HepG2 (cell line): ENCODE data around the gene SAP130. TPM values are rescaled to one million over a fixed set of nuclear protein-coding genes. Genes with fewer than 3 reads are reported as not detected.
A peak's percentile ranks its signal among the peaks of the same experiment; 100 is the strongest.

Source experiments
- ATAC-seq: fragments of 200-7000 bp; cut with Tn5 transposase; 3 replicates; pipeline ENCODE4 v1.9.1; 2020; ENCODE audit warnings: mild to moderate bottlenecking, moderate library complexity
- BruUV-seq: library from RNA; stranded (reverse); fragments of 400-500 nt; replicated peaks from 2 replicates; lab custom pipeline; 2021; lab: Mats Ljungman, UMichigan
- CTCF ChIA-PET: fragments of 300-600 bp; formaldehyde crosslinking; extraction: SDS; loops from one replicate; lab custom pipeline; 2021; ENCODE audit warnings: low total read pairs, inconsistent platforms, low intra/inter-chr PET ratio; lab: Yijun Ruan, JAX
- POLR2A ChIA-PET: fragments of 350-600 bp; sonication (Branson Sonifier 250); formaldehyde crosslinking; loops from one replicate; lab custom pipeline; 2020; ENCODE audit warnings: antibody characterized with exemption, inconsistent platforms; lab: Yijun Ruan, JAX
- DNase-seq: peaks from one replicate; pipeline ENCODE4 v3.0.0-alpha.2; 2015; ENCODE audit warnings: low spot score
- FAIRE-seq: peaks from 3 replicates; lab custom pipeline; 2011; peaks lifted over from hg19 to GRCh38; lab: Jason Lieb, UNC
- H2AFZ ChIP-seq: one replicate; pipeline ENCODE4 v1.6.1; 2011; ENCODE audit warnings: low read length, inconsistent platforms
- H3K27ac ChIP-seq: fragments of 300-600 bp; 3 replicates; pipeline ENCODE4 v1.8.0; 2011; ENCODE audit warnings: mixed run types, mild to moderate bottlenecking, mixed read lengths, low read length, inconsistent platforms; ENCODE audit not compliant: insufficient read depth; ENCODE audit errors: extremely low read length
- H3K27me3 ChIP-seq, 2 experiments: fragments of 200-600 bp in 1 of 2; 2 replicates in 1 of 2; 3 replicates in 1 of 2; pipeline versions ENCODE4 v1.6.0 to v1.8.0; 2011; ENCODE audit warnings: low read length in 2 of 2, mild to moderate bottlenecking in 2 of 2, moderate library complexity in 2 of 2, inconsistent platforms in 1 of 2; ENCODE audit not compliant: insufficient read depth in 2 of 2, control insufficient read depth in 1 of 2
- H3K36me3 ChIP-seq, 2 experiments: fragments of 200-600 bp in 1 of 2; replicated peaks in 1 of 2; 2 replicates in 1 of 2; 3 replicates in 1 of 2; pipeline versions ENCODE4 v1.5.1 to v1.8.0; 2011; ENCODE audit warnings: low read length in 2 of 2, inconsistent platforms in 1 of 2; ENCODE audit not compliant: insufficient read depth in 2 of 2, control insufficient read depth in 1 of 2
- H3K4me1 ChIP-seq: 2 replicates; pipeline ENCODE4 v1.5.1; 2012; ENCODE audit warnings: low read length, inconsistent platforms; ENCODE audit not compliant: insufficient read depth
- H3K4me2 ChIP-seq: 2 replicates; pipeline ENCODE4 v1.6.0; 2011; ENCODE audit warnings: low read depth, low read length, inconsistent platforms
- H3K4me3 ChIP-seq, 3 experiments: fragments of 200-600 bp in 1 of 3; sonication (generic), shearing (Covaris generic) in 1 of 3; replicated peaks in 1 of 3; 2 replicates each; pipeline ENCODE4 v1.5.1; 2011 to 2016; ENCODE audit warnings: low read length in 3 of 3, inconsistent platforms in 2 of 3, low read depth in 2 of 3, mild to moderate bottlenecking in 2 of 3, control low read depth in 1 of 3, mixed read lengths in 1 of 3; ENCODE audit not compliant: insufficient read depth in 1 of 3
- H3K79me2 ChIP-seq: one replicate; pipeline ENCODE4 v1.6.1; 2011; ENCODE audit warnings: low read length, inconsistent platforms; ENCODE audit not compliant: insufficient read depth
- H3K9ac ChIP-seq: 2 replicates; pipeline ENCODE4 v1.6.0; 2011; ENCODE audit warnings: mild to moderate bottlenecking, low read depth, low read length, inconsistent platforms; ENCODE audit not compliant: insufficient read depth
- H3K9me3 ChIP-seq: 2 replicates; pipeline ENCODE4 v1.5.1; 2012; ENCODE audit warnings: mild to moderate bottlenecking, low read length
- H4K20me1 ChIP-seq: 2 replicates; pipeline ENCODE4 v1.6.0; 2011; ENCODE audit warnings: inconsistent platforms, mild to moderate bottlenecking, low read length, moderate library complexity; ENCODE audit not compliant: insufficient read depth
- ARNTL ChIP-seq: sonication (generic); formaldehyde crosslinking; IDR thresholded peaks from 2 replicates; pipeline ENCODE4 v1.4.0; 2020; ENCODE audit warnings: mild to moderate bottlenecking, missing genetic modification reagents
- HIC2 ChIP-seq: sonication (generic); formaldehyde crosslinking; IDR thresholded peaks from 2 replicates; pipeline ENCODE4 v1.9.0; 2022; ENCODE audit warnings: low read depth, missing genetic modification reagents
- KDM5A ChIP-seq: fragments of 200-600 bp; sonication (generic); IDR thresholded peaks from 2 replicates; pipeline ENCODE4 v1.7.0; 2018; ENCODE audit warnings: antibody characterized with exemption, mild to moderate bottlenecking, low read length, borderline replicate concordance
- SRF ChIP-seq: IDR thresholded peaks from 2 replicates; pipeline ENCODE4 v1.6.1; 2011; ENCODE audit warnings: mild to moderate bottlenecking, low read depth, low read length, moderate library complexity
- TCF12 ChIP-seq, 2 experiments: fragments of 450-650 bp in 1 of 2; sonication (generic) in 1 of 2; formaldehyde crosslinking in 1 of 2; IDR thresholded peaks; 2 replicates each; pipeline versions ENCODE4 v1.6.1 to v1.8.0; 2017 to 2022; ENCODE audit warnings: antibody characterized with exemption in 1 of 2, mild to moderate bottlenecking in 1 of 2, missing genetic modification reagents in 1 of 2, moderate library complexity in 1 of 2
- ZBTB33 ChIP-seq: sonication (generic); formaldehyde crosslinking; IDR thresholded peaks from 2 replicates; pipeline ENCODE4 v1.4.0; 2020; ENCODE audit warnings: missing genetic modification reagents
- ZBTB7B ChIP-seq: sonication (generic); formaldehyde crosslinking; IDR thresholded peaks from 2 replicates; pipeline ENCODE4 v1.4.0; 2020; ENCODE audit warnings: missing genetic modification reagents
- ZNF441 ChIP-seq: sonication (generic); formaldehyde crosslinking; IDR thresholded peaks from 2 replicates; pipeline ENCODE4 v1.7.0; 2021; ENCODE audit warnings: missing genetic modification reagents, borderline replicate concordance
- ZNF550 ChIP-seq: sonication (generic); formaldehyde crosslinking; IDR thresholded peaks from 2 replicates; pipeline ENCODE4 v1.4.0; 2020; ENCODE audit warnings: mild to moderate bottlenecking, missing genetic modification reagents, borderline replicate concordance
- ZNF672 ChIP-seq: sonication (generic); formaldehyde crosslinking; IDR thresholded peaks from 2 replicates; pipeline ENCODE4 v1.8.1; 2022; ENCODE audit warnings: missing genetic modification reagents
- ZNF792 ChIP-seq: IDR thresholded peaks from 2 replicates; pipeline ENCODE4 v1.6.1; 2016
- ZNF891 ChIP-seq: sonication (generic); formaldehyde crosslinking; IDR thresholded peaks from 2 replicates; pipeline ENCODE4 v1.5.0; 2020; ENCODE audit warnings: mild to moderate bottlenecking, missing genetic modification reagents
- WGBS: methylation state at CpG from one replicate; pipeline ENCODE4 v1.1.6; 2017; ENCODE audit warnings: low lambda C conversion rate; 5-methylcytosine and 5-hydroxymethylcytosine counted together
- in situ Hi-C: cut with HindIII; loops from 2 replicates; pipeline ENCODE4 v1.10.0; 2017; ENCODE audit warnings: low pct_unique_long_range_greater_than_20kb; ENCODE audit not compliant: extremely low pct_ligation_motif_present
- intact Hi-C: fragments of 100-400 bp; cut with micrococcal nuclease; formaldehyde crosslinking; loops from one replicate; pipeline ENCODE4 v1.10.0; 2022; ENCODE audit not compliant: unreplicated experiment
- polyA plus RNA-seq, 8 experiments: library from polyadenylated mRNA; depleted of rRNA in 3 of 8; stranded (reverse) in 7 of 8; unstranded in 1 of 8; fragments of >200 nt; fragmentation: Illumina TruSeq in 4 of 8; extraction: Trizol in 4 of 8; gene quantifications; 2 replicates each; pipeline versions ENCODE4 v1.2.1 to v1.2.3, GENCODE V29; 2011 to 2016; ENCODE audit warnings: low read depth in 4 of 8, missing spikeins in 1 of 8, mixed read lengths in 1 of 8; ENCODE audit not compliant: insufficient read depth in 1 of 8
- total RNA-seq, 5 experiments: library from RNA; depleted of rRNA; stranded (reverse); fragments of >200 nt; fragmentation: Illumina TruSeq; extraction: Trizol; gene quantifications; 2 replicates each; pipeline ENCODE4 v1.2.3, GENCODE V29; 2016; ENCODE audit warnings: low read depth in 1 of 5

The SAP130 gene
- total and polyA plus RNA-seq, 2 of the 13 experiments (the other 11 are each of a cell fraction or from before 2014, with no cell fraction given): 11.1 to 18.6 TPM

- WGBS: 49% methylated on average over 9 of the region's 9 CpGs
- FAIRE-seq (no peak), ATAC-seq (peak; percentile 71), DNase-seq (no peak)
- H3K9ac ChIP-seq: no peak overlapping the region
- no peaks in the 10 kb centered on the region for H3K4me1 ChIP-seq
- POLR2A ChIA-PET: no interaction called here
- H2AFZ ChIP-seq: no peak overlapping the region
- H3K4me2 ChIP-seq: 0 out of 2 replicates have a peak overlapping the region, but pooled peaks have one; percentile 1
- in situ Hi-C loops: no loop called here
- BruUV-seq: no TSS peak
- no peaks in the 10 kb centered on the region for H3K36me3 ChIP-seq
- intact Hi-C loops: no loop called here
- no peaks in the 10 kb centered on the region for H4K20me1 ChIP-seq
- CTCF ChIA-PET: no interaction called here
- TF ChIP-seq ZNF672 (CRISPR knock-in tag): no peak
- peak; percentile 71 for TF ChIP-seq ZNF792 (CRISPR knock-in tag)
- TF ChIP-seq SRF: no peak
- no peaks in the 10 kb centered on the region for H3K79me2 ChIP-seq
- no peak overlapping the region; a peak in 1 of 6 replicates for H3K4me3 ChIP-seq
- peaks cover 2 to 37% of the 10 kb centered on the region in 2 experiments; a peak in 4 of 5 replicates for H3K27me3 ChIP-seq
- H3K9me3 ChIP-seq: peaks cover 52% of the 10 kb centered on the region
- H3K27ac ChIP-seq: no peak overlapping the region
Measured at GRCh38 chr2:128039535-128039934, 11.7 kb upstream of the SAP130 start.

GRCh38 chr2:128038411-128038810, 10.6 kb upstream of the SAP130 start:
- H4K20me1 ChIP-seq: no peaks in the 10 kb centered on the region
- peaks cover 2 to 34% of the 10 kb centered on the region in 2 experiments; a peak in 4 of 5 replicates for H3K27me3 ChIP-seq
- H3K4me2 ChIP-seq: no peak overlapping the region
- H3K36me3 ChIP-seq: no peaks in the 10 kb centered on the region
- H3K4me3 ChIP-seq: no peak overlapping the region
- H3K27ac ChIP-seq: no peak overlapping the region
- no peak for ATAC-seq
- no peak overlapping the region for H3K9ac ChIP-seq
- H2AFZ ChIP-seq: no peak overlapping the region
- FAIRE-seq: no peak
- H3K79me2 ChIP-seq: no peaks in the 10 kb centered on the region
- CTCF ChIA-PET: no interaction called here
- H3K4me1 ChIP-seq: no peaks in the 10 kb centered on the region
- POLR2A ChIA-PET: no interaction called here
- BruUV-seq: no TSS peak
- WGBS: 22% methylated on average over 3 of the region's 3 CpGs
- in situ Hi-C loops: no loop called here
- intact Hi-C loops: no loop called here
- no peak for DNase-seq
- H3K9me3 ChIP-seq: peaks cover 41% of the 10 kb centered on the region
- no peak for TF ChIP-seq KDM5A
- TF ChIP-seq ZNF441 (CRISPR knock-in tag): no peak
- no peak for TF ChIP-seq ARNTL (CRISPR knock-in tag)
- no peak for TF ChIP-seq ZNF550 (CRISPR knock-in tag)
- TF ChIP-seq TCF12 (IDR thresholded peaks at IDR 0.05): no peak
- no peak for TF ChIP-seq TCF12 (CRISPR knock-in tag; IDR thresholded peaks at IDR 0.05)
- no peak for TF ChIP-seq HIC2 (CRISPR knock-in tag)
- no peak for TF ChIP-seq ZBTB7B (CRISPR knock-in tag)
- no peak for TF ChIP-seq ZBTB33
- TF ChIP-seq ZNF891 (CRISPR knock-in tag): no peak
